ENCODE data around the gene MUC6. TPM values are rescaled to one million over a fixed set of nuclear protein-coding genes. Genes with fewer than 3 reads are reported as not detected.

Gene MUC6
- polyA plus RNA-seq, 1 of the 3 experiments (the other 2 are of a cell fraction): not detected

GRCh38 chr11:995044-995751, 41.3 kb downstream of the MUC6 start:
- WGBS (ENCODE audit: low lambda C conversion rate): 91% methylated on average over 11 of the region's 16 CpGs
- DNase-seq: peak; percentile 61
- TF ChIP-seq TCF12 (IDR thresholded peaks at IDR 0.05) (no peak), RFX5 (IDR thresholded peaks at IDR 0.05; ENCODE audit: low read length) (no peak), MXI1 (IDR thresholded peaks at IDR 0.05; ENCODE audit: low read depth, low read length) (no peak)
- no peaks in the 10 kb centered on the region for H3F3A ChIP-seq (replicated peaks; ENCODE audit: insufficient read depth)
- H3K4me2 ChIP-seq: no peak overlapping the region
- H2AFZ ChIP-seq (ENCODE audit: low read depth): no peak overlapping the region
- no peaks in the 10 kb centered on the region for H3K9me3 ChIP-seq
- no peaks in the 10 kb centered on the region for H3K79me2 ChIP-seq (ENCODE audit: insufficient read depth)
- H3K27me3 ChIP-seq (ENCODE audit: insufficient read depth): no peaks in the 10 kb centered on the region
- H3K27ac ChIP-seq (ENCODE audit: low read depth in 2 of 2, low read length in 1 of 2): no peak overlapping the region
- H4K20me1 ChIP-seq (ENCODE audit: insufficient read depth): no peaks in the 10 kb centered on the region
- CTCF ChIA-PET: interaction anchor here (1.3 kb wide), 1 partner anchor 56 kb away, joined by 3 read pairs; no protein-coding TSS in a partner anchor
- POLR2A ChIA-PET: interaction anchor here (0.7 kb wide), 1 partner anchor 557 kb away, joined by 3 read pairs; no protein-coding TSS in a partner anchor
- H3K36me3 ChIP-seq (replicated peaks in 1 of 2; ENCODE audit: control insufficient read depth in 1 of 2, insufficient read depth in 2 of 2, low read length in 1 of 2): peaks cover 0 to 41% of the 10 kb centered on the region in 2 experiments
- no peak overlapping the region for H3K4me3 ChIP-seq (ENCODE audit: low read depth in 2 of 2, low read length in 1 of 2)
- H3K9ac ChIP-seq: no peak overlapping the region
- no peaks in the 10 kb centered on the region for H3K4me1 ChIP-seq (ENCODE audit: control insufficient read depth in 1 of 2, insufficient read depth in 2 of 2, low read depth in 1 of 2, low read length in 1 of 2)
- H3K9me2 ChIP-seq: no peaks in the 10 kb centered on the region

- H3K79me2 ChIP-seq (ENCODE audit: insufficient read depth): no peaks in the 10 kb centered on the region
- TF ChIP-seq JUND (IDR thresholded peaks at IDR 0.05) (no peak), SIN3A (IDR thresholded peaks at IDR 0.05; ENCODE audit: borderline replicate concordance, low read depth, low read length) (no peak), FOXM1 (IDR thresholded peaks at IDR 0.05; ENCODE audit: low read depth) (no peak), EP300 (IDR thresholded peaks at IDR 0.05; ENCODE audit: borderline replicate concordance in 1 of 2, low read depth in 1 of 2, low read length in 1 of 2) (no peak), TCF12 (IDR thresholded peaks at IDR 0.05) (no peak), FOSL2 (IDR thresholded peaks at IDR 0.05; ENCODE audit: borderline replicate concordance, low read depth) (no peak), RCOR1 (IDR thresholded peaks at IDR 0.05; ENCODE audit: low read length) (no peak), CHD2 (IDR thresholded peaks at IDR 0.05; ENCODE audit: low read length, partially characterized antibody) (no peak), SMC3 (IDR thresholded peaks at IDR 0.05; ENCODE audit: low read depth, low read length) (no peak), TAF1 (IDR thresholded peaks at IDR 0.05; ENCODE audit: borderline replicate concordance, low read depth, low read length) (no peak), YY1 (IDR thresholded peaks at IDR 0.05; ENCODE audit: low read depth) (no peak), POLR2AphosphoS5 (IDR thresholded peaks at IDR 0.05; ENCODE audit: low read depth, low read length) (no peak), EZH2phosphoT487 (IDR thresholded peaks at IDR 0.05; ENCODE audit: borderline replicate concordance, low read depth) (no peak), ELF1 (IDR thresholded peaks at IDR 0.05) (no peak), TEAD4 (IDR thresholded peaks at IDR 0.05; ENCODE audit: borderline replicate concordance, insufficient read depth) (no peak), IRF3 (IDR thresholded peaks at IDR 0.05; ENCODE audit: low read depth, low read length) (no peak), RXRA (IDR thresholded peaks at IDR 0.05; ENCODE audit: borderline replicate concordance, low read depth) (no peak)
- H3K27ac ChIP-seq (ENCODE audit: low read depth in 2 of 2, low read length in 1 of 2): no peak overlapping the region
- H2AFZ ChIP-seq (ENCODE audit: low read depth): no peak overlapping the region
- H4K20me1 ChIP-seq (ENCODE audit: insufficient read depth): no peaks in the 10 kb centered on the region
- H3K4me3 ChIP-seq (ENCODE audit: low read depth in 2 of 2, low read length in 1 of 2): no peak overlapping the region
- no peaks in the 10 kb centered on the region for H3F3A ChIP-seq (replicated peaks; ENCODE audit: insufficient read depth)
- POLR2A ChIA-PET: no interaction called here
- no peaks in the 10 kb centered on the region for H3K4me1 ChIP-seq (ENCODE audit: control insufficient read depth in 1 of 2, insufficient read depth in 2 of 2, low read depth in 1 of 2, low read length in 1 of 2)
- CTCF ChIA-PET: no interaction called here
- no peaks in the 10 kb centered on the region for H3K9me3 ChIP-seq
- peaks cover 0 to 49% of the 10 kb centered on the region in 2 experiments for H3K36me3 ChIP-seq (replicated peaks in 1 of 2; ENCODE audit: control insufficient read depth in 1 of 2, insufficient read depth in 2 of 2, low read length in 1 of 2)
- no peak overlapping the region for H3K4me2 ChIP-seq
- DNase-seq: no peak
- no peaks in the 10 kb centered on the region for H3K27me3 ChIP-seq (ENCODE audit: insufficient read depth)
- H3K9me2 ChIP-seq: no peaks in the 10 kb centered on the region
- WGBS (ENCODE audit: low lambda C conversion rate): 96% methylated on average over 31 of the region's 35 CpGs
- H3K9ac ChIP-seq: no peak overlapping the region
These were observed 42.8 kb downstream of the MUC6 start for GRCh38 chr11:993632-994167.

Measured in SK-N-SH (cell line).